GM12874 (cell line): ENCODE data around the gene PTPRD.

Experiments used
- TF ChIP-seq, protein P1 (sequence below): IDR thresholded peaks from 2 replicates; pipeline ENCODE4 v1.5.1; 2011; ENCODE audit warnings: low read depth, mild to moderate bottlenecking, control low read depth, low read length, moderate library complexity; ENCODE audit not compliant: insufficient read depth

The PTPRD gene

DNA sequence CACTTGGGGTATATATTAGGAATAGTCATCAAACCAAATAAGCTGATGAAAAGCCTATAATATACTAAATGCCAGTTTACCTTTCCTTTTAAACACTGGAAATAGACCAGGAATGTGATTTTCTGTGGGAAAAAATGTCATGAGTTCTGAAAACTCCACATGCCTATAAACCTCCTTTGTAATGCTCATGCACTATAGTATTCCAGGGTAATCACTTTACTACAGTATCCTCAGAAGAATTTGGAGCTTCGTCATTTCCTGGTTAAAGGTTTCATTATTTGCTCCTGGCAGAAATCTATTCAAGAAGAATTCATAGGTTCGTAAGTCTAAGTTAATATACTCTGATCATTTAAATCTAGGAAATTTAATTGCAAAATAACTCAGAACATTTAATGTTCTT lies 1736.5 kb downstream of the PTPRD start:
- TF ChIP-seq, protein P1, sequence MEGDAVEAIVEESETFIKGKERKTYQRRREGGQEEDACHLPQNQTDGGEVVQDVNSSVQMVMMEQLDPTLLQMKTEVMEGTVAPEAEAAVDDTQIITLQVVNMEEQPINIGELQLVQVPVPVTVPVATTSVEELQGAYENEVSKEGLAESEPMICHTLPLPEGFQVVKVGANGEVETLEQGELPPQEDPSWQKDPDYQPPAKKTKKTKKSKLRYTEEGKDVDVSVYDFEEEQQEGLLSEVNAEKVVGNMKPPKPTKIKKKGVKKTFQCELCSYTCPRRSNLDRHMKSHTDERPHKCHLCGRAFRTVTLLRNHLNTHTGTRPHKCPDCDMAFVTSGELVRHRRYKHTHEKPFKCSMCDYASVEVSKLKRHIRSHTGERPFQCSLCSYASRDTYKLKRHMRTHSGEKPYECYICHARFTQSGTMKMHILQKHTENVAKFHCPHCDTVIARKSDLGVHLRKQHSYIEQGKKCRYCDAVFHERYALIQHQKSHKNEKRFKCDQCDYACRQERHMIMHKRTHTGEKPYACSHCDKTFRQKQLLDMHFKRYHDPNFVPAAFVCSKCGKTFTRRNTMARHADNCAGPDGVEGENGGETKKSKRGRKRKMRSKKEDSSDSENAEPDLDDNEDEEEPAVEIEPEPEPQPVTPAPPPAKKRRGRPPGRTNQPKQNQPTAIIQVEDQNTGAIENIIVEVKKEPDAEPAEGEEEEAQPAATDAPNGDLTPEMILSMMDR = no peak

DNA sequence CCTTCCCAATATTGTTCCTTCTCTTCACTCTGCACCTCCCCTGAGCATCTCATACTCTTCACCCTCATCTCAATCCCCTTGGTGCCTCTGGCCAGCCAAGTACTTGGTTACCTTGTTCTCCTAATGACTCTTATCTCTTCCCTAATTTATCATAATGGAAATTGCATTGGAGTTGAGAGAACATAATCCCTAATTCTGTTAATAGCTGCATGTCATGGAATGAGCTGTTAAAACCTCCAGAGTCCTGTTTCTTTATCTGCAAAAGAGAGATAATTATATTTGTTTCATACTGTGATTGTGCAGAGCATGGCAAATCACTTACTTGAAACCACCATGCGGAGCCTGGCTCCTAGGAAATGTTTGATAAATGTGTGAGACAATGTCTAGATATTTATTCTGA lies 1738.3 kb downstream of the PTPRD start:
- TF ChIP-seq, protein P1 = no peak

DNA sequence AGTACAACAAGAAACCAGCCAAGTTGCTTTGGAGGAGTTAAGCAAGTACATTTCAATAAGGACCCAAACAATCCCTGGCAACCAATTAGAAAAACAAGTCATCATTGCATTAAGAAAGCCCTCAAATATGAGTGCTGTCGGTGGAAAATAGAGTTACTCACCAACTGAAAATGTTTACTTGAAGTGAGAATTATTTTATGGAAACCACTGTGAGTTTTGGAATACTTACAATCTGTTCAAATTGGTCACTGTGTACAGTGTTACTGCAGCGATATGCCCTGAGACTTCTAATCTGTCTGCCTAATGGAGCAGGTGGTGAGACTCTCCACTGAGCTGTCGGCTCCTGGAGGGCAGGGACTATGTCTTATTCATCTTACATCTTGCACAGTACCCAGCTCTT lies 1740.0 kb downstream of the PTPRD start:
- TF ChIP-seq, protein P1 = no peak

DNA sequence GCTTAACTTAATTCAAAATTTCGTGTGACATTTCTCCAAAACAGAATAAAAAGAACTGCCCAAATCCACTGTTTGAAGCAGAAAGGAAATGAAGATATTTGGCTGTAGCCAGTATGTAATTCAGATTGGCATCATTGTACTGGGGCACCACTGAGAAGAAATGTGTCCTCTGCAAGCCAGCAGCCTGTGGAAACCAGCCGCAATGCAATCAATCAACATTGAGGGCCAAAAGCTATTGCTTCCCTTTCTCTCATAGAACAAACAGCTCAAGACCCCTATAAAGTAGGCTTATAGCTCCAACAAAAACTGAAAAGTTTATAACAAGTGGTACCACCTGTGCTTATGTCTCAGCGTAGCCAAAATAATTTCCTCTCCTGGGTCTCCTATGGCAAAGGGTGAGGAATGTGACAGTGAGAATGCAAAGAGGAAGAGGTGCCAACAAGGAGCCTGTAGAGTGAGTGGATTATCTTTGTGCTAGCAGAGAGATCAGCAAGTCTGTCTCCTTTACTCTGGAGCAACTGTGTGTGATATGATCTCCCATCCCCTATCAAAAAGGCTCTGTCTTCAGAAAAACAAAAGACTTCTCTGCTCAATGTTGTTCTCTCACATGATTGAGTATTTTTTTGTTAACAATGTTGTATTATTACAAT lies 1740.9 kb downstream of the PTPRD start:
- TF ChIP-seq, protein P1 = no peak

DNA sequence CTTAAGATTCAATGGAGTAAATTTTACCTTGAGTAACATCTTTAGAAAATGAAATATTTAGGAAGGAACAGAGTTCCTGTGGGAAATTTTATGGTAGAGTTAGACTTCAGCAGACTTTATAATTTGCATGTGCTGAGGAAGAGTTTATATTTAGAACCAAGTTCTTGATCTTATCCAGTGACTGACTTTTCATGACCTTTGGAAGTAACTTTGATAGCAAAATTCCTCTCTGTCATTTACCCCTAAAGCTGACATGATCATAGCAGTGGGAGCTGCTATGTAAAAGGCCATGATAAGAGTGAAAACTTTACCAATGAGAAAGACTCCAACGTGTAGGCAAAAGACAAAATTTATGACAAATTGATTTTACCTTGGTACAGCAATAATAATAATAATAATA lies 1741.4 kb downstream of the PTPRD start:
- TF ChIP-seq, protein P1 = no peak

DNA sequence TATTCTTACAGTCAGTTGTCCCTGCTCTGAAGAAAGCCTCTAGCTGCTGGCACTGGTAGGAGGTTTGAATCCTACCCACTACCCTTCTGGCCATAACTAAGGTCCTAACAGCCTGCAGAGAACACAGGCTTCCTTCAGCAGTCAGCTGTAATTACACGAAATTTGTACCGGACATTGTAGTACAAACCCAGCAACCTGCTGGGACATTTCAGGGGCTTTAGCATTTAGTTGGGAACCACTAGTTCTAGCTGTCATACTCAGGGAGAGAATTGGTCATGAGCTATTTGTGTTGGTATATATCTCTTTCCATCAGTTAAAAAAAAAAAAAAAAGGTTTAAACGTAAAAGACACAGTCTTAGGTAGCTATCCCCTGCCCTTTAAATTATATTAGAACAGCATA lies 1743.0 kb downstream of the PTPRD start:
- TF ChIP-seq, protein P1 = no peak

DNA sequence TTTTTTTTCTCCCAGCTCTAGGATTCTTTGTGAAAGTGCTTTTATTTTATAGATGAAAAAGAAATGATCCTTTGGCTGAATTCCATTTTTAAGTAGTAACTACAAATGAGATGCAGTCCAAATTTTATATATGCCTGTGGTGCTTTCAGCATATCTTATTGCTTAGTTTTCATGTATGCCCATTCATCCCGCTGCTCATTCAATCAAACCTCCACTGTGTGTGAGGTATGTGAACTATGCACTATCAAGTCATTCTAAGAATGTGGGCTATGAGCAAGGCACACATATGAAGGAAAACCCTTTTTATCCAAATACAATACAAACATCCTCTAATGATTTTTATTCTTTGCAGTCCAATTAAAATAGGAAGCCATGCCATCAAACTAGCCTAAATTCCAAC lies 1744.2 kb downstream of the PTPRD start:
- TF ChIP-seq, protein P1 = no peak
